Adrenal gland (tissue), 5 donors: ENCODE data around the gene TEAD1.
A peak's percentile ranks its signal among the peaks of the same experiment; 100 is the strongest.

Experiments
- POLR2A ChIP-seq, 2 donors: fragments of 450-650 bp; IDR thresholded peaks; one replicate each; pipeline ENCODE4 v1.6.1; 2017; ENCODE audit warnings: antibody characterized with exemption in 2 of 2, mild to moderate bottlenecking in 2 of 2, moderate library complexity in 1 of 2
- TF ChIP-seq, protein P1 (sequence below), 6 experiments: fragments of 450-650 bp in 4 of 6; fragments of 200-600 bp in 2 of 6; sonication (generic) in 1 of 6; IDR thresholded peaks; 1 replicate in 5 of 6; 2 replicates in 1 of 6; pipeline versions ENCODE4 v1.5.1 to v1.8.0; 2016 to 2021; ENCODE audit warnings: antibody characterized with exemption in 6 of 6, mild to moderate bottlenecking in 2 of 6, moderate library complexity in 1 of 6
- donor health status: DM: no; HTN: no; CAD: no.

- TF ChIP-seq, protein P1, sequence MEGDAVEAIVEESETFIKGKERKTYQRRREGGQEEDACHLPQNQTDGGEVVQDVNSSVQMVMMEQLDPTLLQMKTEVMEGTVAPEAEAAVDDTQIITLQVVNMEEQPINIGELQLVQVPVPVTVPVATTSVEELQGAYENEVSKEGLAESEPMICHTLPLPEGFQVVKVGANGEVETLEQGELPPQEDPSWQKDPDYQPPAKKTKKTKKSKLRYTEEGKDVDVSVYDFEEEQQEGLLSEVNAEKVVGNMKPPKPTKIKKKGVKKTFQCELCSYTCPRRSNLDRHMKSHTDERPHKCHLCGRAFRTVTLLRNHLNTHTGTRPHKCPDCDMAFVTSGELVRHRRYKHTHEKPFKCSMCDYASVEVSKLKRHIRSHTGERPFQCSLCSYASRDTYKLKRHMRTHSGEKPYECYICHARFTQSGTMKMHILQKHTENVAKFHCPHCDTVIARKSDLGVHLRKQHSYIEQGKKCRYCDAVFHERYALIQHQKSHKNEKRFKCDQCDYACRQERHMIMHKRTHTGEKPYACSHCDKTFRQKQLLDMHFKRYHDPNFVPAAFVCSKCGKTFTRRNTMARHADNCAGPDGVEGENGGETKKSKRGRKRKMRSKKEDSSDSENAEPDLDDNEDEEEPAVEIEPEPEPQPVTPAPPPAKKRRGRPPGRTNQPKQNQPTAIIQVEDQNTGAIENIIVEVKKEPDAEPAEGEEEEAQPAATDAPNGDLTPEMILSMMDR (IDR thresholded peaks at IDR 0.05): no peak
- peak in 1 of 2 donors; percentile 26 for TF ChIP-seq POLR2A (IDR thresholded peaks at IDR 0.05)
These were observed 18.2 kb downstream of the TEAD1 start for GRCh38 chr11:12692229-12693075.
